Uterus (tissue), 4 donors: ENCODE measurements around the gene ARHGAP15. TPM values are rescaled to one million over a fixed set of nuclear protein-coding genes. Genes with fewer than 3 reads are reported as not detected.

Experiments used
- DNase-seq, 2 donors: peaks; one replicate each; pipeline ENCODE4 v3.0.0-alpha.2; 2019 to 2020
- H3K27ac ChIP-seq, 2 donors: fragments of 200-600 bp; sonication (generic); 1 replicate in 1 of 2; 2 replicates in 1 of 2; pipeline ENCODE4 v1.5.1; 2016 to 2018
- H3K27me3 ChIP-seq, 2 donors: fragments of 200-600 bp; sonication (generic); one replicate each; pipeline ENCODE4 v1.5.1; 2018 to 2019; ENCODE audit warnings: control low read depth in 1 of 2
- H3K36me3 ChIP-seq, 2 donors: fragments of 200-600 bp; sonication (generic); one replicate each; pipeline ENCODE4 v1.5.1; 2019; ENCODE audit warnings: control low read depth in 1 of 2
- H3K4me1 ChIP-seq, 2 donors: fragments of 200-600 bp; sonication (generic); one replicate each; pipeline ENCODE4 v1.5.1; 2018 to 2019; ENCODE audit warnings: control low read depth in 1 of 2
- H3K4me3 ChIP-seq, 2 donors: fragments of 200-600 bp; sonication (generic); 1 replicate in 1 of 2; 2 replicates in 1 of 2; pipeline ENCODE4 v1.5.1; 2018 to 2019; ENCODE audit warnings: mild to moderate bottlenecking in 1 of 2
- H3K9me3 ChIP-seq, 2 donors: fragments of 200-600 bp; sonication (generic); one replicate each; pipeline ENCODE4 v1.5.1; 2019; ENCODE audit warnings: control low read depth in 1 of 2
- CTCF ChIP-seq, 4 experiments: fragments of 200-600 bp in 2 of 4; fragments of 450-650 bp in 2 of 4; sonication (generic) in 2 of 4; IDR thresholded peaks; one replicate each; pipeline ENCODE4 v1.5.1; 2016 to 2019; ENCODE audit warnings: antibody characterized with exemption in 4 of 4, mild to moderate bottlenecking in 2 of 4, moderate library complexity in 1 of 4
- POLR2A ChIP-seq, 2 donors: fragments of 450-650 bp; IDR thresholded peaks; one replicate each; pipeline ENCODE4 v1.6.1; 2016; ENCODE audit warnings: antibody characterized with exemption in 2 of 2, mild to moderate bottlenecking in 1 of 2, moderate library complexity in 1 of 2
- intact Hi-C: fragments of 100-400 bp; cut with DNase I; formaldehyde crosslinking; loops from one replicate; pipeline ENCODE4 v1.15.1; 2023; ENCODE audit warnings: low total_unique reads
- total RNA-seq, 4 donors: library from RNA; depleted of rRNA in 3 of 4; stranded (reverse); fragments of >200 nt in 3 of 4; gene quantifications; one replicate each; pipeline versions ENCODE4 v1.1.0 to v1.2.4, GENCODE V29; 2014 to 2023
- donor health status: DM: yes; HTN: yes; CAD: no.

The ARHGAP15 gene
- total RNA-seq, 4 donors from 2014 or later, result 0.88 to 28.4 (median 6.6) TPM

GRCh38 chr2:143608758-143609157 is 479.5 kb downstream of the ARHGAP15 start:
- intact Hi-C loops, result no loop called here
- Histone ChIP-seq H3K27me3 (no peaks in the 10 kb centered on the region), H3K9me3 (no peaks in the 10 kb centered on the region), H3K27ac (no peak overlapping the region), H3K4me3 (no peak overlapping the region), H3K4me1 (no peaks in the 10 kb centered on the region), H3K36me3 (no peaks in the 10 kb centered on the region)
- TF ChIP-seq POLR2A (IDR thresholded peaks at IDR 0.05) (no peak), CTCF (IDR thresholded peaks at IDR 0.05) (no peak)
- DNase-seq, result no peak

DNA sequence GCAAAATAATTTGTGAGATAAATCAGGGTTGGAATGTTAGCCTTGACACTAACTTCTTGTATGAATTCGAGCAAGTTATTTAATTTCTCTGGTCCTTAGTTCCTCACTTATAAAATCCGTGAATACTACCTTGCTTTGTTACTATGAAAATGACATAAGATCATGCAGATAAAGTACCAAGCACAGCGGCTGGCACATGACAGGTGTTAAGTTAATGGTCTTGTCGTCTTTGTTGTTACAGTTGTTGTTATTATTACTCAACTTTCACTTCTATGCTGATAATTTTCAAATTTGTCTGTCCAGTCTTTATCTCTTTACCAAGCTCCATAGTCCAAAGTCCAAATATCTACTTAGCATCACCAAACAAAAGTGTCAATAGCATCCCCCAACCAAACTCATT is 482.1 kb downstream of the ARHGAP15 start:
- Histone ChIP-seq H3K36me3 (no peaks in the 10 kb centered on the region), H3K4me3 (no peak overlapping the region), H3K4me1 (no peaks in the 10 kb centered on the region), H3K27me3 (no peaks in the 10 kb centered on the region), H3K9me3 (no peaks in the 10 kb centered on the region), H3K27ac (no peak overlapping the region)
- intact Hi-C loops, result no loop called here
- no peak for DNase-seq
- TF ChIP-seq CTCF (IDR thresholded peaks at IDR 0.05), result no peak
- TF ChIP-seq POLR2A (IDR thresholded peaks at IDR 0.05), result no peak

- Histone ChIP-seq H3K27me3 (no peaks in the 10 kb centered on the region), H3K36me3 (no peaks in the 10 kb centered on the region), H3K9me3 (no peaks in the 10 kb centered on the region), H3K4me1 (no peaks in the 10 kb centered on the region), H3K4me3 (no peak overlapping the region), H3K27ac (no peak overlapping the region)
- DNase-seq, result no peak
- TF ChIP-seq CTCF (IDR thresholded peaks at IDR 0.05) (no peak), POLR2A (IDR thresholded peaks at IDR 0.05) (no peak)
- intact Hi-C loops, result no loop called here
These were observed 486.3 kb downstream of the ARHGAP15 start for GRCh38 chr2:143615562-143615961.

- H3K4me3 ChIP-seq, result no peak overlapping the region
- TF ChIP-seq CTCF (IDR thresholded peaks at IDR 0.05) (no peak), POLR2A (IDR thresholded peaks at IDR 0.05) (no peak)
- no peaks in the 10 kb centered on the region for H3K27me3 ChIP-seq
- no peaks in the 10 kb centered on the region for H3K9me3 ChIP-seq
- no peaks in the 10 kb centered on the region for H3K4me1 ChIP-seq
- H3K36me3 ChIP-seq, result no peaks in the 10 kb centered on the region
- intact Hi-C loops, result no loop called here
- no peak for DNase-seq
- H3K27ac ChIP-seq, result no peak overlapping the region
These were observed 487.2 kb downstream of the ARHGAP15 start for GRCh38 chr2:143616452-143616851.

- H3K9me3 ChIP-seq, result no peaks in the 10 kb centered on the region
- intact Hi-C loops, result no loop called here
- no peaks in the 10 kb centered on the region for H3K4me1 ChIP-seq
- H3K27me3 ChIP-seq, result no peaks in the 10 kb centered on the region
- no peak overlapping the region for H3K27ac ChIP-seq
- DNase-seq, result no peak
- no peaks in the 10 kb centered on the region for H3K36me3 ChIP-seq
- TF ChIP-seq POLR2A (IDR thresholded peaks at IDR 0.05), result no peak
- TF ChIP-seq CTCF (IDR thresholded peaks at IDR 0.05), result no peak
- H3K4me3 ChIP-seq, result no peak overlapping the region
These were observed 488.7 kb downstream of the ARHGAP15 start for GRCh38 chr2:143617803-143618415.
